ENCODE results near the gene PTOV1. TPM values are rescaled to one million over a fixed set of nuclear protein-coding genes. Genes with fewer than 3 reads are reported as not detected.

Gene PTOV1
- polyA plus RNA-seq, 1 experiment, result 67.6 TPM

DNA sequence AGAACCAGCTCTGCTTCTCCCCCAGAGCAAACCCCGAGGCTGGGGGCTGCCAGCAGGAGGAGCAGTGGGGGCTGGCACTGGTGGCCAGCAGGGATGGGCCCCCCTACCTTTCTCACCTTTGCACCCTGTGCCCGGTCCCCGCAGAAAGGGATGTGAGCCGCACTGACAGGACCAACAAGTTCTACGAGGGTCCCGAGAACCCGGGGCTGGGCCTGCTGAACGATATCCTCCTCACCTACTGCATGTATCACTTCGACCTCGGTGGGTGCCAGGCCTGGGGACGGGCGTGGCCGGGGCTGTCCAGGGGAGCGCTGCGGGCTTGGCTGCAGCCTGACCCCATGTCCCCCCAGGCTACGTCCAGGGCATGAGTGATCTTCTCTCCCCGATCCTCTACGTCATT lies 33.1 kb downstream of the PTOV1 start:
- Histone ChIP-seq H3K36me3 (ENCODE audit: control insufficient read depth, insufficient read depth, low read length) (peaks cover 45% of the 10 kb centered on the region), H3K27me3 (ENCODE audit: control insufficient read depth, insufficient read depth, low read length) (no peaks in the 10 kb centered on the region), H3K4me3 (ENCODE audit: low read depth, low read length) (no peak overlapping the region)
- no peak for DNase-seq (ENCODE audit: low read depth)
- ChIA-PET CTCF (no interaction called here), POLR2A (no interaction called here)
- TF ChIP-seq, protein P1, sequence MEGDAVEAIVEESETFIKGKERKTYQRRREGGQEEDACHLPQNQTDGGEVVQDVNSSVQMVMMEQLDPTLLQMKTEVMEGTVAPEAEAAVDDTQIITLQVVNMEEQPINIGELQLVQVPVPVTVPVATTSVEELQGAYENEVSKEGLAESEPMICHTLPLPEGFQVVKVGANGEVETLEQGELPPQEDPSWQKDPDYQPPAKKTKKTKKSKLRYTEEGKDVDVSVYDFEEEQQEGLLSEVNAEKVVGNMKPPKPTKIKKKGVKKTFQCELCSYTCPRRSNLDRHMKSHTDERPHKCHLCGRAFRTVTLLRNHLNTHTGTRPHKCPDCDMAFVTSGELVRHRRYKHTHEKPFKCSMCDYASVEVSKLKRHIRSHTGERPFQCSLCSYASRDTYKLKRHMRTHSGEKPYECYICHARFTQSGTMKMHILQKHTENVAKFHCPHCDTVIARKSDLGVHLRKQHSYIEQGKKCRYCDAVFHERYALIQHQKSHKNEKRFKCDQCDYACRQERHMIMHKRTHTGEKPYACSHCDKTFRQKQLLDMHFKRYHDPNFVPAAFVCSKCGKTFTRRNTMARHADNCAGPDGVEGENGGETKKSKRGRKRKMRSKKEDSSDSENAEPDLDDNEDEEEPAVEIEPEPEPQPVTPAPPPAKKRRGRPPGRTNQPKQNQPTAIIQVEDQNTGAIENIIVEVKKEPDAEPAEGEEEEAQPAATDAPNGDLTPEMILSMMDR (IDR thresholded peaks at IDR 0.05; ENCODE audit: insufficient read depth, low read depth, low read length), result no peak

DNA sequence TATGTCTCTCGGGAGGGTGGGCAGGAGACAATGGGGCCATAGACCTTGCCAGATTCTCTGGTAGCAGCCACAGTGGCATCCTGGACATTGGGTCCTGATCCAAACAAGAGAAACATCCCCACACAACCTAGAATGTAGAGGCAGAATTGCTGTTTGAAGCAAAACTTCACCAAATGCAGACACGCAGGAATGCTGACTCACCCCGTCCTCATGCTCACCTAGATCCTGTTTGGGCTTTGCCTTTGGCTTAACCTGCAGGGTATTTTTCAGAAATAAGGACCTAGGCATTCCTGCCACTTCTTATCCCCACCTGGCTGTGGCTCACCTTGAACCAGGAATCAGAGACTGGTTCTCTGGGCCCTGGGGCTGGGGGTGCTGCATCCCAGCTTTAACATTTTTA lies 33.8 kb downstream of the PTOV1 start:
- ChIA-PET POLR2A (no interaction called here), CTCF (no interaction called here)
- Histone ChIP-seq H3K4me3 (ENCODE audit: low read depth, low read length) (no peak overlapping the region), H3K36me3 (ENCODE audit: control insufficient read depth, insufficient read depth, low read length) (peaks cover 44% of the 10 kb centered on the region), H3K27me3 (ENCODE audit: control insufficient read depth, insufficient read depth, low read length) (no peaks in the 10 kb centered on the region)
- TF ChIP-seq, protein P1 (IDR thresholded peaks at IDR 0.05; ENCODE audit: insufficient read depth, low read depth, low read length), result no peak
- DNase-seq (ENCODE audit: low read depth), result no peak

DNA sequence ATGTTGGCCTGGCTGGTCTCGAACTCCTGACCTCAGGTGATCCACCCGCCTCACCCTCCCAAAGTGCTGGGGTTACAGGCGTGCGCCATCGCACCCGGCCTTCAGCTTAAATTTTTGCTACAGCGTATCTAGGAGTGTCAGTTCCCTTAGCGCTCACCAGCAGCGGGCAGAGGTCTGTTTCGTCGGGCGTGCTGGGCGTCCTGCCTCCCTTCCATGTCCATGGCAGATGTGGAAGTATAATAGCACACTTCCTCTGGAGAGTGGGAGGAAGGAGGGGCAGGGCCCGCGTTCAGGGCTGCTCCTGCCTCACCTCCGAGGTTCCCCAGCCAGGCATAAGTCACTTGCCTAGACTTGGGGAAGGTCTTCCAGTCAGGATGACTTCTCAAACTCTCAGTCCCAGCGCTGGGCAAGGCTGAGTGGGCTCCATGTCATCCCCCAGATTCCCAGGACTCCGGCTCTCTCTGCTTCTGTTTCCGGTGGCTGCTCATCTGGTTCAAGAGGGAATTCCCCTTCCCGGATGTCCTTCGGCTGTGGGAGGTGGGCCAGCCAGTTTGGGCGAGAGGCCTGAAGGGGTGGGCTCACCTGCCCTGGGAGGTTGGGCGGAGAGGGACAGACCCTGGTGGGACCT lies 36.2 kb downstream of the PTOV1 start:
- POLR2A ChIA-PET, result no interaction called here

DNA sequence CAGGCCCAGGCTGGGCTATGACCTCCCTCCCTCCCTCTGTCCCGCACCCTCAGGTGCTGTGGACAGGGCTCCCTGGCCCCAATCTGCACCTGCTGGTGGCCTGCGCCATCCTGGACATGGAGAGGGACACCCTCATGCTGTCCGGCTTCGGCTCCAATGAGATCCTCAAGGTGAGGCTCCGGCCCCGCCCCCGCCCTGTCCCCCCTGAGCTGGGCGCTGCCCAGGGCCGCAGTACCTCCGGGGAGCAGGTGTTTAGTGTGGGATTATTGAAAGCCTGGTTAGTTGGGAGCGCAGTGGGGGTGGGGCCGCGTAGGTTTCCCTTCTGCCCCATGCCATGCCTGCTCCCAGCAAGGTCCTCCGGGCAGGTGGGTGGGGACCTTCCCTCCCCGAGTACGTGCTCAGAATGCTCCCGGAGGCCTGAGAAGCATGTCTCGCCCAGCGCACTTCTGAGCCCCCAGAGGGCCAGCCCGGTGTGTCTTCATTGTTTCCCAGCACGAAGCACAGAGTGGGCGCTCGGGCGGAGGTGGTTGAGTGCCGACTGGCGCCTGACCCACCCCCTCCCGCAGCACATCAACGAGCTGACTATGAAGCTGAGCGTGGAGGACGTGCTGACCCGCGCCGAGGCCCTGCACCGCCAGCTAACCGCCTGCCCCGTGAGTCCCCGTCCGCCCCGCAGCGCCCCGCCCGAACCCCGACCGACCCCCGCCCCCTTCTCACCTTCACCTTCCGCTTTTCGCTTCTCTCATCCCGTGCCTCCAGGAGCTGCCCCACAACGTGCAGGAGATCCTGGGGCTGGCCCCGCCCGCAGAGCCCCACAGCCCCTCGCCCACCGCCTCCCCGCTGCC lies 36.9 kb downstream of the PTOV1 start:
- no peaks in the 10 kb centered on the region; the same call in 1 of the 2 replicates for H3K27me3 ChIP-seq (ENCODE audit: control insufficient read depth, insufficient read depth, low read length)
- peaks cover 20% of the 10 kb centered on the region for H3K36me3 ChIP-seq (ENCODE audit: control insufficient read depth, insufficient read depth, low read length)
- ChIA-PET POLR2A (no interaction called here), CTCF (no interaction called here)
- TF ChIP-seq, protein P1 (IDR thresholded peaks at IDR 0.05; ENCODE audit: insufficient read depth, low read depth, low read length), result no peak
- no peak for DNase-seq (ENCODE audit: low read depth)
- no peak overlapping the region for H3K4me3 ChIP-seq (ENCODE audit: low read depth, low read length)

More for the DNA sequence above, 36.2 kb downstream of the PTOV1 start:
- TF ChIP-seq, protein P1 (IDR thresholded peaks at IDR 0.05; ENCODE audit: insufficient read depth, low read depth, low read length), result no peak
- Histone ChIP-seq H3K27me3 (ENCODE audit: control insufficient read depth, insufficient read depth, low read length) (no peaks in the 10 kb centered on the region; the same call in 1 of the 2 replicates), H3K4me3 (ENCODE audit: low read depth, low read length) (no peak overlapping the region), H3K36me3 (ENCODE audit: control insufficient read depth, insufficient read depth, low read length) (peaks cover 25% of the 10 kb centered on the region)
- no peak for DNase-seq (ENCODE audit: low read depth)
- CTCF ChIA-PET, result no interaction called here

DNA sequence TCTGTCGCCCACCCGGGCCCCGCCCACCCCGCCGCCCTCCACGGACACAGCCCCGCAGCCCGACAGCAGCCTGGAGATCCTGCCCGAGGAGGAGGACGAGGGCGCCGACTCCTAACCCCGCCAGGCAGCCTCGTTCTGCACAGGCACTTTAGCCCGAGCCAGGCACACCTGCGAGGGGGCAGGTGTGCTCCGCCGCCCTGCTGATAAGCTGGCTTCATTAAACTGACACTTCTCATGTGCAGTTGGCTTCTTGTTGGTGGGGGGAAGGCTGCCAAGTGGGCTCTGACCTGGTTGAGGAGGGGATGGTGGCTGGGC lies 37.5 kb downstream of the PTOV1 start:
- POLR2A ChIA-PET, result no interaction called here
- CTCF ChIA-PET, result no interaction called here
- DNase-seq (ENCODE audit: low read depth), result no peak
- Histone ChIP-seq H3K27me3 (ENCODE audit: control insufficient read depth, insufficient read depth, low read length) (no peaks in the 10 kb centered on the region; the same call in 1 of the 2 replicates), H3K36me3 (ENCODE audit: control insufficient read depth, insufficient read depth, low read length) (peaks cover 14% of the 10 kb centered on the region), H3K4me3 (ENCODE audit: low read depth, low read length) (no peak overlapping the region)
- TF ChIP-seq, protein P1 (IDR thresholded peaks at IDR 0.05; ENCODE audit: insufficient read depth, low read depth, low read length), result no peak
